H1 (cell line): ENCODE results near the gene EIF4A3.

Experiments
- BCL11A ChIP-seq, 2 experiments: IDR thresholded peaks; one replicate each; pipeline ENCODE4 v1.6.1; 2011; ENCODE audit warnings: low read depth in 2 of 2, low read length in 2 of 2, mild to moderate bottlenecking in 2 of 2
- EZH2 ChIP-seq: fragments of 200-600 bp; sonication (generic); IDR thresholded peaks from 2 replicates; pipeline ENCODE4 v1.7.1; 2012; ENCODE audit warnings: low read depth, mild to moderate bottlenecking, moderate library complexity, low read length, inconsistent platforms; ENCODE audit not compliant: severe bottlenecking
- GTF2F1 ChIP-seq: IDR thresholded peaks from 2 replicates; pipeline ENCODE4 v1.6.1; 2012; ENCODE audit warnings: low read depth, low read length, improper control_type of control experiment, borderline replicate concordance
- JUND ChIP-seq: IDR thresholded peaks from 2 replicates; pipeline ENCODE4 v1.6.1; 2011; ENCODE audit warnings: mild to moderate bottlenecking, improper control_type of control experiment, low read length
- KDM1A ChIP-seq: fragments of 200-600, 300-600 bp; sonication (generic); IDR thresholded peaks from 2 replicates; pipeline ENCODE4 v1.7.1; 2016; ENCODE audit warnings: mild to moderate bottlenecking, low read length, borderline replicate concordance
- POLR2A ChIP-seq, 2 experiments: IDR thresholded peaks; 1 replicate in 1 of 2; 2 replicates in 1 of 2; pipeline ENCODE4 v1.6.1; 2011; ENCODE audit warnings: low read depth in 2 of 2, low read length in 2 of 2, mild to moderate bottlenecking in 2 of 2; ENCODE audit errors: control extremely low read depth in 1 of 2
- RNF2 ChIP-seq: fragments of 200-900, 300-1000 bp; sonication (generic); IDR thresholded peaks from 2 replicates; pipeline ENCODE4 v1.7.1; 2016; ENCODE audit warnings: borderline replicate concordance, low read depth, mild to moderate bottlenecking, antibody characterized with exemption, low read length; ENCODE audit not compliant: poor library complexity, severe bottlenecking; ENCODE audit errors: missing control alignments
- SIN3A ChIP-seq, 2 experiments: IDR thresholded peaks in 1 of 2; conservative IDR thresholded peaks in 1 of 2; 2 replicates each; pipeline ENCODE4 v1.6.1; 2011 to 2012; ENCODE audit warnings: low read length in 2 of 2, improper control_type of control experiment in 1 of 2, low read depth in 1 of 2, mild to moderate bottlenecking in 1 of 2
- TBP ChIP-seq: IDR thresholded peaks from 2 replicates; pipeline ENCODE4 v1.6.1; 2011; ENCODE audit warnings: low read depth, low read length, improper control_type of control experiment
- ZNF274 ChIP-seq: IDR thresholded peaks from 2 replicates; pipeline ENCODE4 v1.7.0; 2012; ENCODE audit warnings: low read length, borderline replicate concordance; ENCODE audit errors: extremely low read depth
- TF ChIP-seq, protein P1 (sequence below): IDR thresholded peaks from 2 replicates; pipeline ENCODE4 v1.6.1; 2012; ENCODE audit warnings: low read length, inconsistent platforms
- TF ChIP-seq, protein P2 (sequence below), 3 experiments: IDR thresholded peaks; 1 replicate in 2 of 3; 2 replicates in 1 of 3; pipeline versions ENCODE4 v1.5.1 to v1.6.1; 2011; ENCODE audit warnings: low read length in 3 of 3, mild to moderate bottlenecking in 3 of 3, inconsistent platforms in 2 of 3, low read depth in 1 of 3, moderate library complexity in 1 of 3; ENCODE audit not compliant: insufficient read depth in 1 of 3; ENCODE audit errors: control extremely low read depth in 1 of 3

DNA sequence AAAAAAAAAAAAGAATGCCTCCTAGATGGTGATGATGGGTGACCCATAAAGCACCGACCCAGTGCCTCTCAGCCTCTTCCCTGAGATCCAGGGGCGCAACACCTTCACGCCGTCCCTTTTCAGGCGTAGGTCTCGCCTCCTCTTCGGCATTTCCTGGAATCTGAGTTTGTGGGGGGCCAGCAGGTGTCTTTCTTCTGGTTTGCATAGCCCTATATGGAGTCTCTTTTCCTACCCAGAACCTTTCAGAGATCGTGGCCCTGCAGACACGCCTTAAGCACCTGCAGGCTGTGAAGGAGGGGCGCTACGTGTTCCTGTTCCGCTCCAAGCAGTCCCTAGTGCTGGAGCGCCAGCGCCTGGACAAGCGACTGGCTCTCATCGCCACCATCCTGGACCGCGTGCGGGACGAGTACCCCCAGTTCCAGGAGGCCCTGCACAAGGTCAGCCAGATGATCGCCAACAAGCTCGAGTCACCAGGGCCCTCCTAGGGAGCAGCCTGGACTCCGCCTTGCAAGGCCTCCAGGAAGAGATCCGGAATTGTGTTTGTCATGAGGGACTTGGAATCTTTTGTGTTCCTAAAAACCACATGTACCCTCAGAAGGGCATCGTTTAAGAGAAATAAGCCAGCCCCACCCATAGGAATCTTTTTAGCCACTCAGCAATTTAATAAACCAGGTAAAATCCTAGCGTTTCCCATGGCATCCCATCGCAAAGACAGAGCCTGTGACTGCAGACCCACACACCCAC is 47.5 kb downstream of the EIF4A3 start:
- no peak for TF ChIP-seq RNF2
- TF ChIP-seq, protein P1, sequence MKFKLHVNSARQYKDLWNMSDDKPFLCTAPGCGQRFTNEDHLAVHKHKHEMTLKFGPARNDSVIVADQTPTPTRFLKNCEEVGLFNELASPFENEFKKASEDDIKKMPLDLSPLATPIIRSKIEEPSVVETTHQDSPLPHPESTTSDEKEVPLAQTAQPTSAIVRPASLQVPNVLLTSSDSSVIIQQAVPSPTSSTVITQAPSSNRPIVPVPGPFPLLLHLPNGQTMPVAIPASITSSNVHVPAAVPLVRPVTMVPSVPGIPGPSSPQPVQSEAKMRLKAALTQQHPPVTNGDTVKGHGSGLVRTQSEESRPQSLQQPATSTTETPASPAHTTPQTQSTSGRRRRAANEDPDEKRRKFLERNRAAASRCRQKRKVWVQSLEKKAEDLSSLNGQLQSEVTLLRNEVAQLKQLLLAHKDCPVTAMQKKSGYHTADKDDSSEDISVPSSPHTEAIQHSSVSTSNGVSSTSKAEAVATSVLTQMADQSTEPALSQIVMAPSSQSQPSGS, result no peak
- TF ChIP-seq ZNF274, result no peak
- TF ChIP-seq JUND, result no peak
- TF ChIP-seq, protein P2, sequence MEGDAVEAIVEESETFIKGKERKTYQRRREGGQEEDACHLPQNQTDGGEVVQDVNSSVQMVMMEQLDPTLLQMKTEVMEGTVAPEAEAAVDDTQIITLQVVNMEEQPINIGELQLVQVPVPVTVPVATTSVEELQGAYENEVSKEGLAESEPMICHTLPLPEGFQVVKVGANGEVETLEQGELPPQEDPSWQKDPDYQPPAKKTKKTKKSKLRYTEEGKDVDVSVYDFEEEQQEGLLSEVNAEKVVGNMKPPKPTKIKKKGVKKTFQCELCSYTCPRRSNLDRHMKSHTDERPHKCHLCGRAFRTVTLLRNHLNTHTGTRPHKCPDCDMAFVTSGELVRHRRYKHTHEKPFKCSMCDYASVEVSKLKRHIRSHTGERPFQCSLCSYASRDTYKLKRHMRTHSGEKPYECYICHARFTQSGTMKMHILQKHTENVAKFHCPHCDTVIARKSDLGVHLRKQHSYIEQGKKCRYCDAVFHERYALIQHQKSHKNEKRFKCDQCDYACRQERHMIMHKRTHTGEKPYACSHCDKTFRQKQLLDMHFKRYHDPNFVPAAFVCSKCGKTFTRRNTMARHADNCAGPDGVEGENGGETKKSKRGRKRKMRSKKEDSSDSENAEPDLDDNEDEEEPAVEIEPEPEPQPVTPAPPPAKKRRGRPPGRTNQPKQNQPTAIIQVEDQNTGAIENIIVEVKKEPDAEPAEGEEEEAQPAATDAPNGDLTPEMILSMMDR (IDR thresholded peaks at IDR 0.05; ENCODE audit: control extremely low read depth in 1 of 3, insufficient read depth in 1 of 3, low read depth in 1 of 3, low read length in 3 of 3), result no peak
- TF ChIP-seq EZH2, result no peak
- TF ChIP-seq BCL11A (IDR thresholded peaks at IDR 0.05; ENCODE audit: low read depth in 2 of 2, low read length in 2 of 2), result no peak
- no peak for TF ChIP-seq POLR2A (IDR thresholded peaks at IDR 0.05; ENCODE audit: control extremely low read depth in 1 of 2, low read depth in 2 of 2, low read length in 2 of 2)
- no peak for TF ChIP-seq GTF2F1
- TF ChIP-seq TBP, result no peak
- no peak for TF ChIP-seq SIN3A (conservative IDR thresholded peaks at IDR 0.05 in 1 of 2, IDR thresholded peaks at IDR 0.05 in 1 of 2; ENCODE audit: low read depth in 1 of 2, low read length in 2 of 2)
- TF ChIP-seq KDM1A, result no peak
